ENCODE measurements around the gene ZNF484.
"Not testable (repeated sequence)": the region's sequence is repeated elsewhere in the genome, so short reads cannot be mapped to it uniquely, and the experiment has no call there.

ZNF484 gene

GRCh38 chr9:92877531-92878430 lies at the start of gene ZNF484:
TSS of gene ZNF484 (minus strand) at chr9:92878038. CDS start at chr9:92875029, 3,009 bp downstream.
- peak; percentile 98 for DNase-seq

GRCh38 chr9:92920437-92920836 lies 42.6 kb upstream of the ZNF484 start:
- no peak for DNase-seq

- no peak for DNase-seq
Measured at GRCh38 chr9:92917176-92917800, 39.5 kb upstream of the ZNF484 start.

GRCh38 chr9:92911511-92912475 lies 34.0 kb upstream of the ZNF484 start:
- DNase-seq, result no peak

- DNase-seq, result not testable (repeated sequence)
Measured at GRCh38 chr9:92905137-92905536, 27.3 kb upstream of the ZNF484 start.

GRCh38 chr9:92897323-92897722 lies 19.5 kb upstream of the ZNF484 start:
- no peak for DNase-seq

GRCh38 chr9:92895812-92896436 lies 18.1 kb upstream of the ZNF484 start:
- DNase-seq, result no peak

- no peak for DNase-seq
Measured at GRCh38 chr9:92894711-92895362, 17.0 kb upstream of the ZNF484 start.

GRCh38 chr9:92893916-92894610 lies 16.2 kb upstream of the ZNF484 start:
- not testable (repeated sequence) for DNase-seq

- not testable (repeated sequence) for DNase-seq
Measured at GRCh38 chr9:92892276-92892675, 14.4 kb upstream of the ZNF484 start.

- no peak for DNase-seq
Measured at GRCh38 chr9:92890761-92891160, 12.9 kb upstream of the ZNF484 start.

- DNase-seq, result no peak
Measured at GRCh38 chr9:92887880-92888338, 10.1 kb upstream of the ZNF484 start.

GRCh38 chr9:92886846-92887610 lies 9.2 kb upstream of the ZNF484 start:
- not testable (repeated sequence) for DNase-seq

- not testable (repeated sequence) for DNase-seq
Measured at GRCh38 chr9:92883666-92884405, 6.0 kb upstream of the ZNF484 start.

- DNase-seq, result no peak
Measured at GRCh38 chr9:92882276-92882675, 4.4 kb upstream of the ZNF484 start.

GRCh38 chr9:92875373-92875772 lies 2.5 kb downstream of the ZNF484 start:
- no peak for DNase-seq

- no peak for DNase-seq
Measured at GRCh38 chr9:92870289-92870688, 7.5 kb downstream of the ZNF484 start.

- DNase-seq, result not testable (repeated sequence)
Measured at GRCh38 chr9:92866600-92866999, 11.2 kb downstream of the ZNF484 start.

GRCh38 chr9:92864152-92864551 lies 13.7 kb downstream of the ZNF484 start:
- no peak for DNase-seq

GRCh38 chr9:92860867-92861266 lies 17.0 kb downstream of the ZNF484 start:
- no peak for DNase-seq

Data from stimulated activated CD8-positive, alpha-beta memory T cell treated with anti-CD3 and anti-CD28 coated beads, Interleukin-4, amount 100 ng/mL, for 48 hours (primary cell).